ENCODE data around the gene CAPN11. TPM values are rescaled to one million over a fixed set of nuclear protein-coding genes. Genes with fewer than 3 reads are reported as not detected.

The CAPN11 gene
- total and polyA plus RNA-seq, 10 of the 15 experiments (the other 5 are each of a cell fraction or from before 2014, with no cell fraction given): 0.05 to 0.44 (median 0.31) TPM

- no peak for TF ChIP-seq RUNX3 (IDR thresholded peaks at IDR 0.05; ENCODE audit: low read length)
- TF ChIP-seq HDAC6 (IDR thresholded peaks at IDR 0.05; ENCODE audit: unreplicated experiment): no peak
- no peak for TF ChIP-seq ZNF384 (IDR thresholded peaks at IDR 0.05; ENCODE audit: borderline replicate concordance, low read depth, low read length)
- no peak for TF ChIP-seq BACH1 (IDR thresholded peaks at IDR 0.05; ENCODE audit: borderline replicate concordance)
- TF ChIP-seq MYC (IDR thresholded peaks at IDR 0.05; ENCODE audit: insufficient read depth, insufficient read length, insufficient replicate concordance, low read length, severe bottlenecking): no peak
- TF ChIP-seq PRDM15 (CRISPR knock-in tag; IDR thresholded peaks at IDR 0.05): no peak
- no peak for TF ChIP-seq SRF (IDR thresholded peaks at IDR 0.05; ENCODE audit: low read depth in 2 of 2, low read length in 2 of 2)
- TF ChIP-seq BMI1 (IDR thresholded peaks at IDR 0.05; ENCODE audit: borderline replicate concordance): no peak
- TF ChIP-seq NR2C1 (IDR thresholded peaks at IDR 0.05): no peak
- TF ChIP-seq IRF3 (IDR thresholded peaks at IDR 0.05): no peak
- TF ChIP-seq HCFC1 (IDR thresholded peaks at IDR 0.05; ENCODE audit: low read length): no peak
- TF ChIP-seq ZBTB11 (CRISPR knock-in tag; IDR thresholded peaks at IDR 0.05): no peak
- no peak for TF ChIP-seq IKZF2 (IDR thresholded peaks at IDR 0.05)
- no peak for TF ChIP-seq ETV6 (conservative IDR thresholded peaks at IDR 0.05 in 1 of 2, IDR thresholded peaks at IDR 0.05 in 1 of 2; ENCODE audit: borderline replicate concordance in 1 of 2, low read depth in 1 of 2)
- TF ChIP-seq SMARCA5 (IDR thresholded peaks at IDR 0.05): no peak
- no peak for TF ChIP-seq SMAD5 (IDR thresholded peaks at IDR 0.05; ENCODE audit: low read depth)
- TF ChIP-seq JUNB (IDR thresholded peaks at IDR 0.05): no peak
- TF ChIP-seq PAX8 (IDR thresholded peaks at IDR 0.05): no peak
- no peak for TF ChIP-seq KAT2A (conservative IDR thresholded peaks at IDR 0.05; ENCODE audit: control insufficient read depth, low read depth, low read length)
- DNase-seq (ENCODE audit: low read depth, low spot score): no peak
- CTCF ChIA-PET: interaction anchor here (0.6 kb wide), 1 partner anchor 498 kb away, joined by 3 read pairs; no protein-coding TSS in a partner anchor
- Histone ChIP-seq H3K4me1 (ENCODE audit: control insufficient read depth, insufficient read depth, low read length) (no peaks in the 10 kb centered on the region), H3K4me2 (ENCODE audit: control insufficient read depth, insufficient read depth) (no peak overlapping the region), H3K9ac (ENCODE audit: control insufficient read depth, insufficient read depth, low read length) (no peak overlapping the region), H4K20me1 (ENCODE audit: control insufficient read depth, insufficient read depth) (no peaks in the 10 kb centered on the region), H3K9me3 (replicated peaks; ENCODE audit: control insufficient read depth, insufficient read depth, low read length) (no peaks in the 10 kb centered on the region), H2AFZ (ENCODE audit: control insufficient read depth, low read depth, low read length) (no peak overlapping the region), H3K27ac (ENCODE audit: control insufficient read depth, insufficient read depth) (no peak overlapping the region), H3K36me3 (ENCODE audit: control insufficient read depth in 2 of 2, insufficient read depth in 2 of 2, low read length in 1 of 2) (no peaks in the 10 kb centered on the region; a peak in 1 of 4 replicates), H3K27me3 (replicated peaks in 1 of 2; ENCODE audit: control insufficient read depth in 2 of 2, insufficient read depth in 2 of 2, low read length in 1 of 2) (no peaks in the 10 kb centered on the region), H3K79me2 (ENCODE audit: control insufficient read depth, insufficient read depth, low read length) (no peaks in the 10 kb centered on the region), H3K4me3 (no peak overlapping the region)
- SMC1A ChIA-PET (ENCODE audit: uncharacterized antibody, unreplicated experiment): no interaction called here
- POLR2A ChIA-PET: no interaction called here
- no TSS peak for BruUV-seq (replicated peaks)
- FAIRE-seq: no peak
- RAD21 ChIA-PET (ENCODE audit: unreplicated experiment): interaction anchor here (0.6 to 1.2 kb wide), 2 partner anchors 18 to 40 kb away, joined by 3 read pairs; no protein-coding TSS in a partner anchor
- in situ Hi-C loops (cut with MboI) (no loop called here), intact Hi-C loops (cut with micrococcal nuclease; ENCODE audit: unreplicated experiment) (no loop called here)
- 61% methylated on average over 6 of the region's 7 CpGs for WGBS (ENCODE audit: insufficient coverage, insufficient replicate concordance, low lambda C conversion rate, missing lambda C conversion rate)
- ATAC-seq: no peak
Measured at GRCh38 chr6:44135875-44136274, 22.7 kb upstream of the CAPN11 start.

Data from GM12878 (cell line).